WTC11 (cell line): ENCODE data around the gene FREM2. TPM values are rescaled to one million over a fixed set of nuclear protein-coding genes. Genes with fewer than 3 reads are reported as not detected.

ENCODE experiments used
- ATAC-seq: fragments of 200-7000 bp; cut with Tn5 transposase; 2 replicates; pipeline ENCODE4 v1.10.0; 2021; ENCODE audit warnings: mild to moderate bottlenecking, moderate library complexity
- CTCF ChIA-PET: fragments of 300-600 bp; sonication (Branson Sonifier 250); formaldehyde crosslinking; loops from one replicate; lab custom pipeline; 2021; ENCODE audit warnings: antibody characterized with exemption; lab: Charles Lee
- POLR2A ChIA-PET: fragments of 350-600 bp; sonication (Branson Sonifier 250); formaldehyde crosslinking; loops from one replicate; lab custom pipeline; 2021; ENCODE audit warnings: antibody characterized with exemption; lab: Charles Lee
- DNase-seq: peaks from one replicate; pipeline ENCODE4 v3.0.0; 2021; ENCODE audit warnings: low spot score
- H3K27ac Mint-ChIP-seq: 2 replicates; pipeline ENCODE4 v1.8.0; 2021; ENCODE audit warnings: mixed read lengths
- H3K27me3 Mint-ChIP-seq: 2 replicates; pipeline ENCODE4 v1.8.0; 2021; ENCODE audit warnings: low read depth, mild to moderate bottlenecking, moderate library complexity, mixed read lengths
- H3K36me3 Mint-ChIP-seq: 2 replicates; pipeline ENCODE4 v1.8.0; 2021; ENCODE audit warnings: mixed read lengths
- H3K4me1 Mint-ChIP-seq: 2 replicates; pipeline ENCODE4 v1.8.0; 2022; ENCODE audit warnings: mixed read lengths
- H3K4me3 Mint-ChIP-seq: 2 replicates; pipeline ENCODE4 v1.8.0; 2021; ENCODE audit warnings: mild to moderate bottlenecking, moderate library complexity, mixed read lengths
- H3K9me3 Mint-ChIP-seq: 2 replicates; pipeline ENCODE4 v1.8.0; 2021; ENCODE audit warnings: mixed read lengths
- CREB1 ChIP-seq: sonication (generic); formaldehyde crosslinking; IDR thresholded peaks from 2 replicates; pipeline ENCODE4 v1.8.0; 2023; ENCODE audit warnings: mild to moderate bottlenecking, missing genetic modification reagents
- CREM ChIP-seq: sonication (generic); formaldehyde crosslinking; IDR thresholded peaks from 2 replicates; pipeline ENCODE4 v1.8.1; 2022; ENCODE audit warnings: mild to moderate bottlenecking, missing genetic modification reagents, moderate library complexity
- ELF4 ChIP-seq: sonication (generic); formaldehyde crosslinking; IDR thresholded peaks from 2 replicates; pipeline ENCODE4 v1.8.1; 2022; ENCODE audit warnings: low read depth, mild to moderate bottlenecking, moderate library complexity, missing genetic modification reagents
- ESRRA ChIP-seq: sonication (generic); formaldehyde crosslinking; IDR thresholded peaks from 2 replicates; pipeline ENCODE4 v1.8.1; 2022; ENCODE audit warnings: mild to moderate bottlenecking, missing genetic modification reagents, borderline replicate concordance
- FOXJ3 ChIP-seq: sonication (generic); formaldehyde crosslinking; IDR thresholded peaks from 2 replicates; pipeline ENCODE4 v1.9.0; 2021; ENCODE audit warnings: missing genetic modification reagents, mild to moderate bottlenecking, borderline replicate concordance
- FOXK1 ChIP-seq: sonication (generic); formaldehyde crosslinking; IDR thresholded peaks from 2 replicates; pipeline ENCODE4 v1.8.0; 2022; ENCODE audit warnings: mild to moderate bottlenecking, moderate library complexity, missing genetic modification reagents
- GTF2I ChIP-seq: fragments of 250-450 bp; sonication (Bioruptor Pico); conservative IDR thresholded peaks from 2 replicates; pipeline ENCODE4 v1.4.0; 2021; ENCODE audit warnings: mild to moderate bottlenecking
- JAZF1 ChIP-seq: fragments of 250-450 bp; sonication (Bioruptor Pico); IDR thresholded peaks from 2 replicates; pipeline ENCODE4 v1.9.0; 2021; ENCODE audit warnings: moderate library complexity, mild to moderate bottlenecking, inconsistent platforms
- KAT7 ChIP-seq: sonication (generic); formaldehyde crosslinking; IDR thresholded peaks from 2 replicates; pipeline ENCODE4 v1.8.1; 2023; ENCODE audit warnings: missing genetic modification reagents, mild to moderate bottlenecking, borderline replicate concordance
- NFE2L1 ChIP-seq: sonication (generic); formaldehyde crosslinking; IDR thresholded peaks from 2 replicates; pipeline ENCODE4 v1.8.1; 2023; ENCODE audit warnings: missing genetic modification reagents
- NFYB ChIP-seq: sonication (generic); formaldehyde crosslinking; conservative IDR thresholded peaks from 2 replicates; pipeline ENCODE4 v1.8.0; 2022; ENCODE audit warnings: low read depth, missing genetic modification reagents
- RELA ChIP-seq: sonication (generic); formaldehyde crosslinking; IDR thresholded peaks from 2 replicates; pipeline ENCODE4 v1.8.1; 2022; ENCODE audit warnings: missing genetic modification reagents, mild to moderate bottlenecking, borderline replicate concordance
- SMAD3 ChIP-seq: sonication (generic); formaldehyde crosslinking; IDR thresholded peaks from 2 replicates; pipeline ENCODE4 v1.8.0; 2022; ENCODE audit warnings: missing genetic modification reagents, mild to moderate bottlenecking, borderline replicate concordance
- SMAD4 ChIP-seq: sonication (generic); formaldehyde crosslinking; IDR thresholded peaks from 2 replicates; pipeline ENCODE4 v1.8.0; 2022; ENCODE audit warnings: mild to moderate bottlenecking, missing genetic modification reagents
- ZNF263 ChIP-seq: sonication (generic); formaldehyde crosslinking; IDR thresholded peaks from 2 replicates; pipeline ENCODE4 v1.8.1; 2022; ENCODE audit warnings: low read depth, mild to moderate bottlenecking, moderate library complexity, missing genetic modification reagents
- total RNA-seq: library from RNA; stranded (reverse); gene quantifications from 3 replicates; pipeline ENCODE4 v1.2.3, GENCODE V29; 2021
- TF ChIP-seq, protein P1 (sequence below): fragments of 250-450 bp; sonication (Bioruptor Pico); IDR thresholded peaks from 2 replicates; pipeline ENCODE4 v1.9.0; 2021; ENCODE audit warnings: mild to moderate bottlenecking
- TF ChIP-seq, protein P2 (sequence below): sonication (generic); formaldehyde crosslinking; IDR thresholded peaks from 2 replicates; pipeline ENCODE4 v1.8.1; 2022; ENCODE audit warnings: mild to moderate bottlenecking, moderate library complexity, missing genetic modification reagents
- TF ChIP-seq, protein P3 (sequence below): fragments of 250-450 bp; sonication (Bioruptor Pico); IDR thresholded peaks from 2 replicates; pipeline ENCODE4 v1.9.0; 2021; ENCODE audit warnings: moderate library complexity, mild to moderate bottlenecking, inconsistent platforms, borderline replicate concordance
- TF ChIP-seq, protein P4 (sequence below): sonication (generic); formaldehyde crosslinking; IDR thresholded peaks from 2 replicates; pipeline ENCODE4 v1.8.0; 2023; ENCODE audit warnings: missing genetic modification reagents, mild to moderate bottlenecking, borderline replicate concordance
- TF ChIP-seq, protein P5 (sequence below): sonication (generic); formaldehyde crosslinking; IDR thresholded peaks from 2 replicates; pipeline ENCODE4 v1.8.1; 2023; ENCODE audit warnings: mild to moderate bottlenecking, missing genetic modification reagents, borderline replicate concordance
- TF ChIP-seq, protein P6 (sequence below): sonication (generic); formaldehyde crosslinking; IDR thresholded peaks from 2 replicates; pipeline ENCODE4 v1.8.1; 2022; ENCODE audit warnings: low read depth, missing genetic modification reagents, borderline replicate concordance
- TF ChIP-seq, protein P7 (sequence below): sonication (generic); formaldehyde crosslinking; IDR thresholded peaks from 2 replicates; pipeline ENCODE4 v1.8.1; 2022; ENCODE audit warnings: low read depth, mild to moderate bottlenecking, moderate library complexity, missing genetic modification reagents, borderline replicate concordance

FREM2 gene
- total RNA-seq, 1 experiment from 2014 or later, result 23.7 TPM

DNA sequence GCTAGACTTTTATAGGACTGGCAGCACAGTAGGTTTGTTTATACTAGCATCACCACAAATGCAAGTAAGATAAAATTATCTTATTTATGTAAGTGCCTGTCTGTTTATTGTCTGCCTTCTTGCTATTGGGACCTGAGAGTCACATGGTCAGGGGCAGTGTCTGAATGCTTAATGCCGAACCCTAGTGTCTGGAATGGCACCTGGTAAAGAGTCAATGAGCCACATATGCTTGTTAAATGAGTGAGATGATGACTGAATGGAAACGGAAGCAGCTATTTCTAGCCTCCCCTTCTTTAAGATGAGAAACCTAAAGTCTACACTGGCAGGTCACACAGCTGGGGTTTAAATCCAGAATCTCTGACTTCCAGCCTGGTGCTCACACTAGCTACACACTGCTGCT lies 211.6 kb downstream of the FREM2 start:
- TF ChIP-seq, protein P1, sequence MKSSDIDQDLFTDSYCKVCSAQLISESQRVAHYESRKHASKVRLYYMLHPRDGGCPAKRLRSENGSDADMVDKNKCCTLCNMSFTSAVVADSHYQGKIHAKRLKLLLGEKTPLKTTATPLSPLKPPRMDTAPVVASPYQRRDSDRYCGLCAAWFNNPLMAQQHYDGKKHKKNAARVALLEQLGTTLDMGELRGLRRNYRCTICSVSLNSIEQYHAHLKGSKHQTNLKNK (CRISPR knock-in tag), result no peak
- no peak for TF ChIP-seq JAZF1
- no peak for TF ChIP-seq FOXK1 (CRISPR knock-in tag)
- TF ChIP-seq ESRRA (CRISPR knock-in tag), result no peak
- TF ChIP-seq, protein P2, sequence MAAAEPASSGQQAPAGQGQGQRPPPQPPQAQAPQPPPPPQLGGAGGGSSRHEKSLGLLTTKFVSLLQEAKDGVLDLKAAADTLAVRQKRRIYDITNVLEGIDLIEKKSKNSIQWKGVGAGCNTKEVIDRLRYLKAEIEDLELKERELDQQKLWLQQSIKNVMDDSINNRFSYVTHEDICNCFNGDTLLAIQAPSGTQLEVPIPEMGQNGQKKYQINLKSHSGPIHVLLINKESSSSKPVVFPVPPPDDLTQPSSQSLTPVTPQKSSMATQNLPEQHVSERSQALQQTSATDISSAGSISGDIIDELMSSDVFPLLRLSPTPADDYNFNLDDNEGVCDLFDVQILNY (CRISPR knock-in tag), result no peak
- TF ChIP-seq, protein P3, sequence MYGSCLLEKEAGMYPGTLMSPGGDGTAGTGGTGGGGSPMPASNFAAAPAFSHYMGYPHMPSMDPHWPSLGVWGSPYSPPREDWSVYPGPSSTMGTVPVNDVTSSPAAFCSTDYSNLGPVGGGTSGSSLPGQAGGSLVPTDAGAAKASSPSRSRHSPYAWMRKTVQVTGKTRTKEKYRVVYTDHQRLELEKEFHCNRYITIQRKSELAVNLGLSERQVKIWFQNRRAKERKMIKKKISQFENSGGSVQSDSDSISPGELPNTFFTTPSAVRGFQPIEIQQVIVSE (CRISPR knock-in tag), result no peak
- no peak for TF ChIP-seq NFE2L1
- no peak for TF ChIP-seq ZNF263
- no peak for TF ChIP-seq GTF2I
- TF ChIP-seq, protein P4, sequence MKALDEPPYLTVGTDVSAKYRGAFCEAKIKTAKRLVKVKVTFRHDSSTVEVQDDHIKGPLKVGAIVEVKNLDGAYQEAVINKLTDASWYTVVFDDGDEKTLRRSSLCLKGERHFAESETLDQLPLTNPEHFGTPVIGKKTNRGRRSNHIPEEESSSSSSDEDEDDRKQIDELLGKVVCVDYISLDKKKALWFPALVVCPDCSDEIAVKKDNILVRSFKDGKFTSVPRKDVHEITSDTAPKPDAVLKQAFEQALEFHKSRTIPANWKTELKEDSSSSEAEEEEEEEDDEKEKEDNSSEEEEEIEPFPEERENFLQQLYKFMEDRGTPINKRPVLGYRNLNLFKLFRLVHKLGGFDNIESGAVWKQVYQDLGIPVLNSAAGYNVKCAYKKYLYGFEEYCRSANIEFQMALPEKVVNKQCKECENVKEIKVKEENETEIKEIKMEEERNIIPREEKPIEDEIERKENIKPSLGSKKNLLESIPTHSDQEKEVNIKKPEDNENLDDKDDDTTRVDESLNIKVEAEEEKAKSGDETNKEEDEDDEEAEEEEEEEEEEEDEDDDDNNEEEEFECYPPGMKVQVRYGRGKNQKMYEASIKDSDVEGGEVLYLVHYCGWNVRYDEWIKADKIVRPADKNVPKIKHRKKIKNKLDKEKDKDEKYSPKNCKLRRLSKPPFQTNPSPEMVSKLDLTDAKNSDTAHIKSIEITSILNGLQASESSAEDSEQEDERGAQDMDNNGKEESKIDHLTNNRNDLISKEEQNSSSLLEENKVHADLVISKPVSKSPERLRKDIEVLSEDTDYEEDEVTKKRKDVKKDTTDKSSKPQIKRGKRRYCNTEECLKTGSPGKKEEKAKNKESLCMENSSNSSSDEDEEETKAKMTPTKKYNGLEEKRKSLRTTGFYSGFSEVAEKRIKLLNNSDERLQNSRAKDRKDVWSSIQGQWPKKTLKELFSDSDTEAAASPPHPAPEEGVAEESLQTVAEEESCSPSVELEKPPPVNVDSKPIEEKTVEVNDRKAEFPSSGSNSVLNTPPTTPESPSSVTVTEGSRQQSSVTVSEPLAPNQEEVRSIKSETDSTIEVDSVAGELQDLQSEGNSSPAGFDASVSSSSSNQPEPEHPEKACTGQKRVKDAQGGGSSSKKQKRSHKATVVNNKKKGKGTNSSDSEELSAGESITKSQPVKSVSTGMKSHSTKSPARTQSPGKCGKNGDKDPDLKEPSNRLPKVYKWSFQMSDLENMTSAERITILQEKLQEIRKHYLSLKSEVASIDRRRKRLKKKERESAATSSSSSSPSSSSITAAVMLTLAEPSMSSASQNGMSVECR (CRISPR knock-in tag), result no peak
- no peak for TF ChIP-seq RELA (CRISPR knock-in tag)
- no peak for TF ChIP-seq SMAD4 (CRISPR knock-in tag)
- TF ChIP-seq KAT7 (CRISPR knock-in tag), result no peak
- TF ChIP-seq, protein P5, sequence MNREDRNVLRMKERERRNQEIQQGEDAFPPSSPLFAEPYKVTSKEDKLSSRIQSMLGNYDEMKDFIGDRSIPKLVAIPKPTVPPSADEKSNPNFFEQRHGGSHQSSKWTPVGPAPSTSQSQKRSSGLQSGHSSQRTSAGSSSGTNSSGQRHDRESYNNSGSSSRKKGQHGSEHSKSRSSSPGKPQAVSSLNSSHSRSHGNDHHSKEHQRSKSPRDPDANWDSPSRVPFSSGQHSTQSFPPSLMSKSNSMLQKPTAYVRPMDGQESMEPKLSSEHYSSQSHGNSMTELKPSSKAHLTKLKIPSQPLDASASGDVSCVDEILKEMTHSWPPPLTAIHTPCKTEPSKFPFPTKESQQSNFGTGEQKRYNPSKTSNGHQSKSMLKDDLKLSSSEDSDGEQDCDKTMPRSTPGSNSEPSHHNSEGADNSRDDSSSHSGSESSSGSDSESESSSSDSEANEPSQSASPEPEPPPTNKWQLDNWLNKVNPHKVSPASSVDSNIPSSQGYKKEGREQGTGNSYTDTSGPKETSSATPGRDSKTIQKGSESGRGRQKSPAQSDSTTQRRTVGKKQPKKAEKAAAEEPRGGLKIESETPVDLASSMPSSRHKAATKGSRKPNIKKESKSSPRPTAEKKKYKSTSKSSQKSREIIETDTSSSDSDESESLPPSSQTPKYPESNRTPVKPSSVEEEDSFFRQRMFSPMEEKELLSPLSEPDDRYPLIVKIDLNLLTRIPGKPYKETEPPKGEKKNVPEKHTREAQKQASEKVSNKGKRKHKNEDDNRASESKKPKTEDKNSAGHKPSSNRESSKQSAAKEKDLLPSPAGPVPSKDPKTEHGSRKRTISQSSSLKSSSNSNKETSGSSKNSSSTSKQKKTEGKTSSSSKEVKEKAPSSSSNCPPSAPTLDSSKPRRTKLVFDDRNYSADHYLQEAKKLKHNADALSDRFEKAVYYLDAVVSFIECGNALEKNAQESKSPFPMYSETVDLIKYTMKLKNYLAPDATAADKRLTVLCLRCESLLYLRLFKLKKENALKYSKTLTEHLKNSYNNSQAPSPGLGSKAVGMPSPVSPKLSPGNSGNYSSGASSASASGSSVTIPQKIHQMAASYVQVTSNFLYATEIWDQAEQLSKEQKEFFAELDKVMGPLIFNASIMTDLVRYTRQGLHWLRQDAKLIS (CRISPR knock-in tag), result no peak
- Mint-ChIP-seq H3K36me3 (no peaks in the 10 kb centered on the region), H3K9me3 (peaks cover 19% of the 10 kb centered on the region), H3K27me3 (no peaks in the 10 kb centered on the region), H3K27ac (no peak overlapping the region), H3K4me3 (no peak overlapping the region), H3K4me1 (no peaks in the 10 kb centered on the region)
- ATAC-seq (no peak), DNase-seq (no peak)
- ChIA-PET CTCF (interaction anchor here (1.1 kb wide), 1 partner anchor 323 kb away, joined by 3 read pairs; no protein-coding TSS in a partner anchor), POLR2A (no interaction called here)

DNA sequence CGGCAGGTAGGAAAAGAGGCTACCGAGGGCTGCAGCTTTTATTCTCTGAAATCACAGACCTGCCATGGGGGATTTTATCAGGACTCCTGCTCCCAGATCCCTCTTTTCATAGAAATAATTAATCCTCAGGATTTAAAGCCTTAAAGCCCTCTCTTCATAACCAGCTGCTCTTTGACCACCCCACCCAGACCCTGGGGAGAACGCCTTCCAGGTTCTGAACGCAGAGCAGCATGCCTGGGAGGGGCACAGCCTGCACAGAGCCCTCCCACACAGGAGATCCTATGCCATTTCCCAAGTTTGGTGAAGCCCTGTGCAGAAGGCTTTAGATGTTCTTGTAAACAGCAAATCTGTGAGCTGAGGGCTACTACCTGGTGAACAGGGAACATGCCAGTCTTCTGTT lies 212.7 kb downstream of the FREM2 start:
- H3K9me3 Mint-ChIP-seq, result peaks cover 8% of the 10 kb centered on the region
- ChIA-PET POLR2A (interaction anchor here (0.5 kb wide), 1 partner anchor 1774 kb away, joined by 3 read pairs; no protein-coding TSS in a partner anchor), CTCF (interaction anchor here (0.8 to 2.8 kb wide), 11 partner anchors 11 to 324 kb away, joined by 3 to 18 read pairs (median 4); no protein-coding TSS in a partner anchor)
- no peak for ATAC-seq
- no peak overlapping the region for H3K4me3 Mint-ChIP-seq
- H3K4me1 Mint-ChIP-seq, result no peaks in the 10 kb centered on the region
- no peak for DNase-seq
- no peaks in the 10 kb centered on the region for H3K27me3 Mint-ChIP-seq
- no peak overlapping the region for H3K27ac Mint-ChIP-seq
- no peaks in the 10 kb centered on the region for H3K36me3 Mint-ChIP-seq
- TF ChIP-seq CREB1 (CRISPR knock-in tag) (no peak), SMAD3 (no peak), ELF4 (no peak), FOXJ3 (CRISPR knock-in tag) (no peak), CREM (CRISPR knock-in tag) (no peak), NFYB (no peak)
- TF ChIP-seq, protein P6, sequence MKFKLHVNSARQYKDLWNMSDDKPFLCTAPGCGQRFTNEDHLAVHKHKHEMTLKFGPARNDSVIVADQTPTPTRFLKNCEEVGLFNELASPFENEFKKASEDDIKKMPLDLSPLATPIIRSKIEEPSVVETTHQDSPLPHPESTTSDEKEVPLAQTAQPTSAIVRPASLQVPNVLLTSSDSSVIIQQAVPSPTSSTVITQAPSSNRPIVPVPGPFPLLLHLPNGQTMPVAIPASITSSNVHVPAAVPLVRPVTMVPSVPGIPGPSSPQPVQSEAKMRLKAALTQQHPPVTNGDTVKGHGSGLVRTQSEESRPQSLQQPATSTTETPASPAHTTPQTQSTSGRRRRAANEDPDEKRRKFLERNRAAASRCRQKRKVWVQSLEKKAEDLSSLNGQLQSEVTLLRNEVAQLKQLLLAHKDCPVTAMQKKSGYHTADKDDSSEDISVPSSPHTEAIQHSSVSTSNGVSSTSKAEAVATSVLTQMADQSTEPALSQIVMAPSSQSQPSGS, result no peak
- TF ChIP-seq, protein P7, sequence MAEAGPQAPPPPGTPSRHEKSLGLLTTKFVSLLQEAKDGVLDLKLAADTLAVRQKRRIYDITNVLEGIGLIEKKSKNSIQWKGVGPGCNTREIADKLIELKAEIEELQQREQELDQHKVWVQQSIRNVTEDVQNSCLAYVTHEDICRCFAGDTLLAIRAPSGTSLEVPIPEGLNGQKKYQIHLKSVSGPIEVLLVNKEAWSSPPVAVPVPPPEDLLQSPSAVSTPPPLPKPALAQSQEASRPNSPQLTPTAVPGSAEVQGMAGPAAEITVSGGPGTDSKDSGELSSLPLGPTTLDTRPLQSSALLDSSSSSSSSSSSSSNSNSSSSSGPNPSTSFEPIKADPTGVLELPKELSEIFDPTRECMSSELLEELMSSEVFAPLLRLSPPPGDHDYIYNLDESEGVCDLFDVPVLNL (CRISPR knock-in tag), result no peak
